MM.1S (cell line): ENCODE data around the gene PDE1C.

ENCODE experiments used
- DNase-seq: peaks from one replicate; pipeline ENCODE4 v3.0.0-alpha.2; 2015
- H2AFZ ChIP-seq: fragments of 300-600 bp; sonication (generic); 2 replicates; pipeline ENCODE4 v1.6.0; 2016; ENCODE audit warnings: antibody characterized with exemption, low read length
- H3F3A ChIP-seq: fragments of 300-600 bp; sonication (generic); 2 replicates; pipeline ENCODE4 v1.6.1; 2016; ENCODE audit warnings: mild to moderate bottlenecking, antibody characterized with exemption, low read length, moderate library complexity, mixed read lengths; ENCODE audit not compliant: insufficient read depth
- H3K27ac ChIP-seq: fragments of 300-600 bp; sonication (generic); 2 replicates; pipeline ENCODE4 v1.5.1; 2016; ENCODE audit warnings: mild to moderate bottlenecking, low read length
- H3K27me3 ChIP-seq: fragments of 300-600 bp; sonication (generic); replicated peaks from 2 replicates; pipeline ENCODE4 v1.6.0; 2016; ENCODE audit warnings: low read length; ENCODE audit not compliant: insufficient read depth
- H3K36me3 ChIP-seq: fragments of 300-600 bp; sonication (generic); replicated peaks from 2 replicates; pipeline ENCODE4 v1.6.1; 2016; ENCODE audit warnings: mild to moderate bottlenecking, low read length, mixed read lengths; ENCODE audit not compliant: insufficient read depth
- H3K4me1 ChIP-seq: fragments of 300-600 bp; sonication (generic); 2 replicates; pipeline ENCODE4 v1.6.1; 2016; ENCODE audit warnings: low read length, mixed read lengths
- H3K4me2 ChIP-seq: fragments of 300-600 bp; sonication (generic); 2 replicates; pipeline ENCODE4 v1.6.0; 2016; ENCODE audit warnings: low read depth, low read length
- H3K4me3 ChIP-seq: fragments of 300-600 bp; sonication (generic); 2 replicates; pipeline ENCODE4 v1.5.1; 2016; ENCODE audit warnings: low read length, mixed read lengths
- H3K79me2 ChIP-seq: fragments of 300-600 bp; sonication (generic); 2 replicates; pipeline ENCODE4 v1.6.1; 2016; ENCODE audit warnings: mixed run types, low read length, mixed read lengths
- H3K9ac ChIP-seq: fragments of 300-600 bp; sonication (generic); 2 replicates; pipeline ENCODE4 v1.6.1; 2016; ENCODE audit warnings: low read length, mixed read lengths
- H3K9me2 ChIP-seq: fragments of 300-600 bp; sonication (generic); replicated peaks from 2 replicates; pipeline ENCODE4 v1.6.1; 2016; ENCODE audit warnings: mild to moderate bottlenecking, low read length, mixed read lengths; ENCODE audit not compliant: insufficient read depth
- H3K9me3 ChIP-seq: fragments of 300-600 bp; sonication (generic); replicated peaks from 2 replicates; pipeline ENCODE4 v1.6.1; 2016; ENCODE audit warnings: mild to moderate bottlenecking, low read length, mixed read lengths; ENCODE audit not compliant: insufficient read depth
- H4K20me1 ChIP-seq: fragments of 300-600 bp; sonication (generic); 2 replicates; pipeline ENCODE4 v1.6.1; 2016; ENCODE audit warnings: mild to moderate bottlenecking, low read length, moderate library complexity, mixed read lengths; ENCODE audit not compliant: insufficient read depth
- CTCF ChIP-seq: fragments of 300-600 bp; sonication (generic); IDR thresholded peaks from 2 replicates; pipeline ENCODE4 v1.5.1; 2016; ENCODE audit warnings: antibody characterized with exemption, low read length, mixed read lengths
- EZH2 ChIP-seq: fragments of 300-600 bp; sonication (generic); optimal IDR thresholded peaks from 2 replicates; pipeline ENCODE3; 2017; ENCODE audit warnings: low read depth, mild to moderate bottlenecking, antibody characterized with exemption, low read length, mixed read lengths
- EZH2phosphoT487 ChIP-seq: fragments of 300-600 bp; sonication (generic); IDR thresholded peaks from 2 replicates; pipeline ENCODE4 v1.6.1; 2018; ENCODE audit warnings: antibody characterized with exemption, low read length

The PDE1C gene

DNA sequence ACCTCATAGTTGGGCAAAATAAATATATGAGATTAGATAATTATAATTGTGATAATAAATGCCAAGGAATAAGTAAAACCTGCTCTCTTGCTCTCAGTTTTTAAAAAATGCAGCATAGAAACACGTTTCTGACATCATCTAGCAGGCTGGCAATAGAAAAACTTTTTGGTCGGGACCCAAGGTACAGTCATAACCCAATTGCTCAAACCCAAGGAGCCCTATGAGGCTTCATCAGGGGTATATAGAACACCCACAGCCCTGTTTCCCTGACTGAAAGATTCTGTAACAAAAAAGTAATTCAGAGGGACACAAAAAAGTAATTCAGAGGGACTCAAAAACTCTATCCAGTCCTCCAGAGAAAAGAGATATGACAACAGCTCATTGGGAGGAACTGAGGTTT lies 3.8 kb downstream of the PDE1C start:
- H3K27ac ChIP-seq: no peak overlapping the region
- H3K4me2 ChIP-seq: no peak overlapping the region
- H3K9me2 ChIP-seq: no peaks in the 10 kb centered on the region
- TF ChIP-seq CTCF (no peak), EZH2 (no peak), EZH2phosphoT487 (no peak)
- H3K9ac ChIP-seq: no peak overlapping the region
- H4K20me1 ChIP-seq: no peaks in the 10 kb centered on the region
- DNase-seq: no peak
- H3K27me3 ChIP-seq: no peaks in the 10 kb centered on the region
- no peak overlapping the region for H3K4me3 ChIP-seq
- no peak overlapping the region for H2AFZ ChIP-seq
- H3F3A ChIP-seq: no peaks in the 10 kb centered on the region
- H3K4me1 ChIP-seq: no peaks in the 10 kb centered on the region
- no peaks in the 10 kb centered on the region for H3K9me3 ChIP-seq
- no peaks in the 10 kb centered on the region for H3K79me2 ChIP-seq
- no peaks in the 10 kb centered on the region for H3K36me3 ChIP-seq

GRCh38 chr7:32063614-32064013 lies 6.6 kb downstream of the PDE1C start:
- no peaks in the 10 kb centered on the region for H3K36me3 ChIP-seq
- H3K9me3 ChIP-seq: no peaks in the 10 kb centered on the region
- H3K27me3 ChIP-seq: no peaks in the 10 kb centered on the region
- no peak overlapping the region for H3K9ac ChIP-seq
- H3K4me2 ChIP-seq: no peak overlapping the region
- no peaks in the 10 kb centered on the region for H3K4me1 ChIP-seq
- H3F3A ChIP-seq: no peaks in the 10 kb centered on the region
- no peaks in the 10 kb centered on the region for H4K20me1 ChIP-seq
- no peaks in the 10 kb centered on the region for H3K9me2 ChIP-seq
- no peak overlapping the region for H3K4me3 ChIP-seq
- H3K27ac ChIP-seq: no peak overlapping the region
- H2AFZ ChIP-seq: no peak overlapping the region
- H3K79me2 ChIP-seq: no peaks in the 10 kb centered on the region
- no peak for TF ChIP-seq EZH2phosphoT487
- TF ChIP-seq EZH2: no peak
- TF ChIP-seq CTCF: no peak
- DNase-seq: no peak

GRCh38 chr7:32062150-32062549 lies 8.1 kb downstream of the PDE1C start:
- TF ChIP-seq EZH2 (no peak), EZH2phosphoT487 (no peak), CTCF (peak; percentile 46)
- Histone ChIP-seq H3K27ac (no peak overlapping the region), H3K9ac (no peak overlapping the region), H3K27me3 (no peaks in the 10 kb centered on the region), H3K79me2 (no peaks in the 10 kb centered on the region), H4K20me1 (no peaks in the 10 kb centered on the region), H3K4me1 (no peaks in the 10 kb centered on the region), H3K9me2 (no peaks in the 10 kb centered on the region), H3K36me3 (no peaks in the 10 kb centered on the region), H2AFZ (no peak overlapping the region), H3K4me3 (no peak overlapping the region), H3F3A (no peaks in the 10 kb centered on the region), H3K4me2 (no peak overlapping the region), H3K9me3 (no peaks in the 10 kb centered on the region)
- DNase-seq: no peak

DNA sequence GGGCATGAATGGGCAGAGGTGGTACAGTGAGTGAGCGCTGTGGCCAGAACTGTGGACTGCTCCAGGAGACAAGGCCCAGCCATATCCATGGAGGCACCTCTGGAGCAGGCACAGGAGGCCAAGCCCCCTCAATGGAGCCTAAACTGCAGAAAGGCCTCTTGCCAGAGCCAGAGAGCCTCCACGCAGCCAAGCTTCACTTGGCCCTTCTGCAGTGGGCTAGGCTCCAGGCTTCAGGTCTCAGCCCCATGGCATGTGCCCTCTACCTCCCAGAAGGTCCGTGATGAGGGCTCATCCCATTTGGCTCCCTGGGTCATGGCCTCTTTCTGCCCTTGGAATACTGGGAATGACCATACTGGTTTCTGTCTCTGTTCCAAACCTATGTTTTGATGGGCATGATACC lies 8.9 kb downstream of the PDE1C start:
- TF ChIP-seq CTCF: no peak
- no peak for TF ChIP-seq EZH2
- TF ChIP-seq EZH2phosphoT487: no peak
- H3K9ac ChIP-seq: no peak overlapping the region

More for the DNA sequence above, 8.9 kb downstream of the PDE1C start:
- no peak overlapping the region for H3K27ac ChIP-seq
- no peak overlapping the region for H3K4me3 ChIP-seq
- H3K9me2 ChIP-seq: no peaks in the 10 kb centered on the region
- no peaks in the 10 kb centered on the region for H3F3A ChIP-seq
- DNase-seq: no peak
- H3K79me2 ChIP-seq: no peaks in the 10 kb centered on the region
- H3K4me1 ChIP-seq: no peaks in the 10 kb centered on the region
- no peak overlapping the region for H2AFZ ChIP-seq
- no peak overlapping the region for H3K4me2 ChIP-seq
- no peaks in the 10 kb centered on the region for H3K27me3 ChIP-seq
- no peaks in the 10 kb centered on the region for H4K20me1 ChIP-seq
- no peaks in the 10 kb centered on the region for H3K36me3 ChIP-seq
- no peaks in the 10 kb centered on the region for H3K9me3 ChIP-seq
